Right forelimb (tissue), 1 donor: Measurements from ENCODE around the gene PPP1R7.

ENCODE experiments used
- DNase-seq: peaks from one replicate; pipeline ENCODE4 v3.0.0-alpha.2; 2018

The PPP1R7 gene

DNA sequence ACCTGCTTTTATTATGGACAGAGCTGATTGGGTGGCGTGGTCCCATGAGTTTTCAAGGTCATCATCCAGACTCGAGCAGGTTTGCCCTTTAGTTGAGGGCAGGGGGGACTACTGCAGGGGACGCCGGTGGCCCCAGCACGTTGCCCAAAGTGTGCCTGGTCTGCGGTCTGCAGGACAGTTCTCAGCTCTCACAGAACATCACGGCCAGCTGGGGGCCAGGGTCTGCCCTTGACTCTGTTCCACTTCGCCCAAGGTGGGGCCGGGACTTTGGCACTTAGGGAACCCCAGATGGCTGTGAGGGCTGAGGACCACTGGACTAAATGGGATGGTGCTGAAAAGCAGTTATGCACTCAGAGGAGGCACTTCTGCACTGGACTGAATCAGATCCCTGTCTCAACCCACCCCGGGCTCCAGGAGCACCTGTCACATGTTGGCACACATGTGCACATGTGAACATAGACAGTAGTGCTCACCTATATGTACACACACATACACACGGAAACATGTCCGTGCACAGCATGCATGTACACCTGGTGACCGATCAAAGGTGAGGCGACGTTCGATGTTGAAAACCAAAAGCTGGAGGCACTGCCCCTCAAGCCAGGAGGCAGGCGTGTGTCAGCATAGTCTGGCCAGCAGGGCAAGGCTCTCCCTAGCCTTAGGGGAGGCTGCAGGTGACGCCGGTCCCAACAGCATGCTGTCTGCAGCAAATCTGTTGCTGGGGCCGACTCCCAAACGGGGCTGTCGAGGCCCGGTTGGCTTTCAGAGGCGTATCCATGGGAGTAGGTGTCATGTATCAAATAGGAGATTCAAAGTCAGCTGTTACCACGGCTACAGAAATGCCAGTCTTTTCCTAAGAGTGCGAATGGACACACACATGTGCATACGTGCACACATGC lies 48.4 kb downstream of the PPP1R7 start:
- no peak for DNase-seq

DNA sequence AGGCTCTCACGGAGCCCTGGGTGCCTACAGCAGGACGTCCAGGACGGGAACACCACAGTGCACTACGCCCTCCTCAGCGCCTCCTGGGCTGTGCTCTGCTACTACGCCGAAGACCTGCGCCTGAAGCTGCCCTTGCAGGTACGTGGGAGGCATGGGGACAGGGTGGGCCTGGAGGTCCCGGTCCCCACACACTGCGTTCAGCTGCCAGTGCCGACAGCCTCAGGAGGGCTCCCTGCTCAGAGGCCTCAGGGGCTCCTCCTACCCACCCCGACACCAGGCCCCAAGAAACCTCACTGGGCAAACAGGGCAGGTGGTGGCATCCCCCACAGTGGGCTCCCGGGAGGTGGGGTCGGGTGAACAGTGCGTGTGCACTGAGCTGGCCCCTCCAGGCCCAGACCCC lies 49.0 kb downstream of the PPP1R7 start:
- no peak for DNase-seq

GRCh38 chr2:241199897-241200821 lies 49.9 kb downstream of the PPP1R7 start:
- DNase-seq = no peak

GRCh38 chr2:241200822-241201395 lies 50.6 kb downstream of the PPP1R7 start:
- DNase-seq = no peak

GRCh38 chr2:241201445-241202267 lies 51.4 kb downstream of the PPP1R7 start:
- DNase-seq = no peak

DNA sequence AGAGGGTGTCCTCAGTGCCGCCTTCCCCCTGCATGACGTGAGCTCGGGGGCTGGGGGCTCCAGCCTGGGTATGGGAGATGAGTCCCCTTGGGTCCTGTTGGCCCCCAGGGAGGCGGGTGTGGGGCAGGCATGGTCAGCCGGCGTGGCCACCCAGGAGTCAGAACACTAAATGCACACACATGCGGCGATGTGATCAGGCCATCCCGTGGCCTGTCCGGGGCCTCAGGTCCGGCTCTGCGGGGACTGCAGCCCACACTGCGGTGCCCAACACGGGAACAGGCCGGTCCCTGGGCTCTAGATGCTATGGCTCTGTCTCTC lies 52.0 kb downstream of the PPP1R7 start:
- DNase-seq = no peak

DNA sequence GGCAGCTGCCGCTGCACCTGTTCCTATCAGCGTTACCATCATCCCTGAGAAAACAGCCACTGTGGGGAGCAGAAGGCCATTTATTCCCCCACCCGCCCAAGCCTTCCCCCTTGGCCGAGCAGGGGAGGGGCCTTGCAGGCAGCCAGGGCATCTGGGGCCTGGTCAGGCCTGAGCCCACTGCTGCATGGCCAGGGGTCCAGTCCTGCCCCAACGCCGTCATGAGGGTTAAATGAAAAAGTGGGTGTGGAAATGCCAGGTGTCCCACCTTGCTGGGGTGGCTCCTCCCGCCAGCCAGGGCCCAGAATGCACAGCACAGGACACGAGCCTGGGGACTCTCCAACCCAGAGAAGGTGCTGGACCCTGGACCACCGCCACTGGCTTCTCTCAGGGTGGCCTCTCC lies 52.4 kb downstream of the PPP1R7 start:
- DNase-seq = no peak

GRCh38 chr2:241203218-241204009 lies 53.1 kb downstream of the PPP1R7 start:
- no peak for DNase-seq

- no peak for DNase-seq
Measured at GRCh38 chr2:241204010-241204384, 53.7 kb downstream of the PPP1R7 start.

GRCh38 chr2:241204490-241204889 lies 54.2 kb downstream of the PPP1R7 start:
- no peak for DNase-seq

- DNase-seq = no peak
Measured at GRCh38 chr2:241205086-241205485, 54.8 kb downstream of the PPP1R7 start.

GRCh38 chr2:241207151-241207550 lies 56.9 kb downstream of the PPP1R7 start:
- DNase-seq = no peak

- no peak for DNase-seq
Measured at GRCh38 chr2:241207641-241208040, 57.4 kb downstream of the PPP1R7 start.

DNA sequence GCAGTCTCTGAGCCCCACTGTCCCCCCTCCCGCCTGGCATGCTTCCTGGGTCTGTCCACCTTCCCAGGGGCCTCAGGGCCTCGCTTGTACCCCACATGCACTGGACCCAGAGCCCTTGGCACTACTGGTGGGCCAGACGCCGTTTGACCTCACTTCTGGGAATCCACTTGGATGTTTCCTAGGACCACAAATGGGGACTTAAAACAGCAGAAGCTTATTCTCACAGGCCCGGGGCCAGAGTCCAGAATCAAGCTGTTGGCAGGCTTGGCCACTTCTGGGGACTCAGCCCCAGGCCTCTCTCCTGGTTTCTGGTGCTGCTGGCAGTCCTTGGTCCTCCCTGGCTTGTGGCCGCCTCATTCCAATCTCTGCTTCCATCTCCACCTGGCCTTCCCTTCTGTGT lies 57.8 kb downstream of the PPP1R7 start:
- no peak for DNase-seq

- DNase-seq = no peak
Measured at GRCh38 chr2:241209271-241209670, 59.0 kb downstream of the PPP1R7 start.

- DNase-seq = no peak
Measured at GRCh38 chr2:241211276-241211675, 61.0 kb downstream of the PPP1R7 start.

DNA sequence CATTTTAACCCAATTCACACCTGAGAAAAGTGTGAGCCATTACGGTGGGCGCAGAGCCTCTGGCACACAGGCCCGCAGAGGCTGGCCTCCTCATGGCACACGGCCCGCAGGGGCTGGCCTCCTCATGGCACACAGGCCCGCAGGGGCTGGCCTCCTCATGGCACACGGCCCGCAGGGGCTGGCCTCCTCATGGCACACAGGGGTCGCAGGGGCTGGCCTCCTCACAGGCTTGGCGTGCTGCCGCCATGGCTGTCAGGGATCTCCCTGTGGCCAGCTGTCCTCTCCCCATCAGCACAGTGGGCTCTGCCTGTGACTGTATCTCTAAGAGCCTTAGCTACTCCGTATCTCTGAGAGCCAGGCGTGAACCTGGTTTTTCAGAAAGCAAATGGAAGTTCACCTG lies 62.8 kb downstream of the PPP1R7 start:
- no peak for DNase-seq

GRCh38 chr2:241213567-241213966 lies 63.3 kb downstream of the PPP1R7 start:
- no peak for DNase-seq

DNA sequence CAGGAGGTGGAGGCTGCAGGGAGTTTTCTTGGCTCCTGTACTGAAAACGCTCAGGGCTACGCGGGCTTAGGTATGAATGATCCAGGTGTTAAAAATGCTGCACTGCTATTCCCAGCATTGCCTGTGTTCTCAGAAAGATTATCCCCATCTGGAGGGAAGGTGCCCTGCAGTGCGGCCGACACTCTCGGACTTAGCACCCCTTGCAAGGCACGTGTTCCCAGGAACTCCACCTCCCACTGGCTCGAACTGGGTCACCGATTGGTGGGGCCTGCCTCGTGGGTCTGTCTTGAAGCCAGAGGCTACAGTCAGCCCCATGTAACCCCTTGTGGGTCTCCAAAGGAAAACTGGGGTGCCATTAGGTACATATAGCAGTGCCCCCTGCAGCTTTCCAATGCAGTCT lies 63.9 kb downstream of the PPP1R7 start:
- no peak for DNase-seq

DNA sequence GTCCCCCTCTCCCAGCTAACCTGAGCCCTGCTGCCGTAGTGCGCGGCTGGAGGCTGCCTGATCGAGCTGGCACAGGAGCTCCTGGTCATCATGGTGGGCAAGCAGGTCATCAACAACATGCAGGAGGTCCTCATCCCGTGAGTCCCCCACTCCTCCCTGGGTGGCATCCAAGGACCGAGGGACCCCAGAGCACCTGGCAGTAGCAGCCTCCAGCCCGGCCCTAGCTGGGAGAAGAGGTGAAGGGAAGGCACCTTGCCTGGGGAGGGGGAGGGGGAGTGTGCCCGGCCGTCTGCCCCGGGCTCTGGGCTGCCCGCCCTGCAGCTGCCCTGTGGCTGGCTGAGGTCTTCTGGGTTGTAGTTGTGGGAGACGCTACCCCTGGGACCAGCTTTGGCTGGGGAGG lies 64.5 kb downstream of the PPP1R7 start:
- no peak for DNase-seq

DNA sequence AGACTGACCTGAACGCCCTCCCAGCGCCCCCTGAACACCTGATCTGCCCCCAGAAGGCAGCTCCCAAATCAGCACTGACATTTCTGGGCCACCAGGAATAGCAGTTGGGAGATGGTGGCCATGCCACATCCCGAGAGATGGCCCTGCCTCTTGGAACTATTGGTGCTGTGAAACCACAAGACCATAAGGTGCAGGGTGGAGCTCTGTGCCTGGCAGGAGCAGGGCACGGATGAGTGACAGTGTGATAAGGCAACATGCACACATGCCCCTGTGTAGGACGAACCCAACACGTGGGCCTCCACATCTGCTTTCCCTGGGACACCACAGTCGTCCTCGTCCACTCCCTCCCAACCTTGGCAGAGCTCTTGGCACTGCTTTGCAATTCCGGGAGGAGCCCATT lies 65.2 kb downstream of the PPP1R7 start:
- no peak for DNase-seq

GRCh38 chr2:241216211-241216761 lies 66.0 kb downstream of the PPP1R7 start:
- DNase-seq = no peak
